Skeletal muscle cell (primary cell): ENCODE results near the gene METTL8.
"Not testable (repeated sequence)": the region's sequence is repeated elsewhere in the genome, so short reads cannot be mapped to it uniquely, and the experiment has no call there.

Experiments
- DNase-seq: peaks from one replicate; pipeline ENCODE4 v3.0.0-alpha.2; 2010; ENCODE audit warnings: low read depth
- H3K4me3 ChIP-seq: 2 replicates; pipeline ENCODE4 v1.5.1; 2011; ENCODE audit warnings: low read depth, mild to moderate bottlenecking, control low read depth, low read length, moderate library complexity

METTL8 gene

DNA sequence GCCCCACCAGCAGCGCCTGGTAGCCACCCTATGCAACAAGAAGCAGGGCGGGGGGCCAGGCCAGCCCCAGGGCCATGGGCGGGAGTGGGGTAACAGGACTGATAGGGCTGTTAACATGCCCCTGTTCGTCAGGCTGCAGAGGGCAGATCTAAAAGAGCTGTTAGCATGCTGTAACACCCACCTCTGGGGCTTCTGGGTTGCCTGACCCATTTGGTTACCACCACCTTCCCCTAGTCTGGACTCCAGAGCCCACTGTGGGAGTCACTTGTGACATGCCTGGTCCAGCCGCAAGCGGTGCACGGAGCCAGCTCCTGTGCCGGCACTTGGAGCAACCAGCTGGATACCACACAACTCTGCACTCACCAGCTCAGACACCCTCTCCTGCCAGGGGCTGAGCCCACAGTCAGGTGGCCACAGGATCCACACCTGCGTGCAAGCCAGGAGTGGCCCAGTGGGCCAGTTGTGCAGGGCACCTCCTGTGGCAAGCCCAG lies 2.1 kb downstream of the METTL8 start:
- H3K4me3 ChIP-seq: no peak overlapping the region
- no peak for DNase-seq

DNA sequence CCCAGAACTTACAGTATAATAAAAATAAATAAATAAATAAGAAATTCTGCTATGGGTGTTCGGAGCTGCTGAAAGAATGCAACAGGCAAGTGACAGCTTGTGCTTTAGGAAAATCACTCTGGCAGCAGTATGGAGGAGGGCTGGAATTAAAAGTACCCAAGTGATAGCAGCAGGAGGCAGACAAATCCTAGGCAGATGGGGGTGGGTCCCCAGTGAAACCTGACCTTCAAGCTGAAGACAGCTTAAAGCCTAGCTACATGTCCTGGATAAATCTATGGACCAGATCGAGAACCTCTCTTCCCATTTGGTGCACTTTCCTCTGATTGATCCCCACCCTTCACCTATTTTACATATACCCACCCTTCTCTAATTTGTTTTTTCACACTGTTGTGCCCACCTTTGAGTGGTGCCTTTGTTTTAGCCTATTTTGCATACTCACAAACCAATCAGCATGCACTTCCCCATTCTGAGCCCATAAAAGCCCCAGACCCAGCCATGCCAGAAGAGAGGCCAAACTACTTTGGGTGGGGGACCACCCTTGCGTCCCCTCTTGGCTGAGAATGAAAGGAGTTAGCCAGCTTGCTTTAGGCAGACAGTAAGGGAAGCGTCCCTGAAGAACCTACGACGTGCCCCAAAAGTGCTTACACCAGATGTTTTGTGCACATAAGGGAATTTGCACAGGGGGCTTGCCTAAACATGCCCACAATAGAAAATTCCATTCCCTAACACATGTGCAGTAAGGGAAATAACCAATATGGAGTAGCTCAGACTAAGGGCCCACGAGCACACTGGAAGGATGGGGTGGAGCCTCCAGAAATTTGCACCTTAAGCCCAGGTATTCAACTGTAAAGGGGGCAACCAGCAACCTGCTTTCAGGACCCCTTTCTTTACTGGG lies 3.0 kb downstream of the METTL8 start:
- DNase-seq: no peak

DNA sequence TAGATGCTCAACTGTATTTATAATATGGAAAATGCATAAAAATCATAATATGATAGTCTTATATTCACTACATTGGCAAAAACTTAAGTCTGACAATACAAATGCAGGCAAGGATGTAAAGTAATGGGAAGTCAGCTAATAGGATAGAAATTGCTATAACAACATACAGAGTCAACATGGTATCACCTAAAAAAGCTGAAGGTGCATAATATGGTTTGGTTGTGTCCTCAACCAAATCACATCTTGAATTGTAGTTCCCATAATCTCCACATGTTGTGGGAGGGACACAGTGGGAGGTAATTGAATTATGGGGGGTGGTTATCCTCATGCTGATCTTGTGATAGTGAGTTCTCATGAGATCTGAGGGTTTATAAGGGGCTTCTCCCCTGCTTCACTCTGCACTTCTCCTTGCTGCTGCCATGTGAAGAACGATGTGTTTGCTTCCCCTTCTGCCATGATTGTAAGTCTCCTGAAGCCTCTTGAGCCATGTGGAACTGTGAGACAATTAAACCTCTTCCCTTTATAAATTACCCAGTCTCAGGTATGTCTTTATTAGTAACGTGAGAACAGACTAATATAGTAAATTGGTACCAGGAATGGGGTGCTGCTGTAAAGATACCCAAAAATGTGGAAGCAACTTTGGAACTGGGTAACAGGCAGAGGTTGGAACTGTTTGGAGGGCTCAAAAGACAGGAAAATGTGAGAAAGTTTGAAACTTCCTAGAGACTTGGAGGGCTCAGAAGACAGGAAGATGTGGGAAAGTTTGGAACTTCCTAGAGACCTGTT lies 10.9 kb downstream of the METTL8 start:
- not testable (repeated sequence) for H3K4me3 ChIP-seq, DNase-seq

More for the DNA sequence above, 3.0 kb downstream of the METTL8 start:
- H3K4me3 ChIP-seq: no peak overlapping the region

DNA sequence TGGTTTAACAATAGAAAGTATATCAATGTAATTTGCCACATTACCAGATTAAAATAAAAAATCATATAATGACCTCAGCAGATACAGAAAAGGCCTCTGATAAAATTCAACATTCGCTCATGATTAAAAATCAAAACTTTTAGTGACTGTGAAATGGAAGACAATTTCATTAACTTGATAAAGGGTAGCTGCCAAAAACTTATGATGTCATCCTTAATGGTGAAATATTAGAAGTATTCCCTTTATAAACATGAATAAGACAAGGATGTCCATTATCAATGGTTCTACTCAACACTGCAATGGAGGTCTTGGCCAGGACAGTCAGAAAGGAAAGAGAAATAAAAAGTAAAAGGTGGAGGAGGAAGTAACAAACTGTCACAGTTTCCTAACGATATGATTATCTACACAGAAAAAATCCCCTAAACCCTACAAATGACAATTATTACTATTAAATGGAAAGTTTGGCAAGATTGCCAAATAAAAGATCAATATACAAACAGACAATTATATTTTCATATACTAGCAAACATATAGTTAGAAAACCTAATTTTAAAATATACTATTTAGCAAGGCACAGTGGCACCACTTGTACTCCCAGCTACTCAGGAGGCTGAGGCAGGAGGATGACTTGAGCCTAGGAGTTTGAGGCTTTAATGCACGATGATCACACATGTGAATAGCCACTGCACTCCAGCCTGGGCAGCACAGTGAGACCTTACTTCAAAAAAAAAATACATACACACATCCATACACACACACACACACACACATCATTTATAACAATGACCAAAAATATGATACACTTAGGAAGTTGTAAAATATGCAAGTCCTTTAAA lies 12.8 kb downstream of the METTL8 start:
- H3K4me3 ChIP-seq: no peak overlapping the region
- no peak for DNase-seq

DNA sequence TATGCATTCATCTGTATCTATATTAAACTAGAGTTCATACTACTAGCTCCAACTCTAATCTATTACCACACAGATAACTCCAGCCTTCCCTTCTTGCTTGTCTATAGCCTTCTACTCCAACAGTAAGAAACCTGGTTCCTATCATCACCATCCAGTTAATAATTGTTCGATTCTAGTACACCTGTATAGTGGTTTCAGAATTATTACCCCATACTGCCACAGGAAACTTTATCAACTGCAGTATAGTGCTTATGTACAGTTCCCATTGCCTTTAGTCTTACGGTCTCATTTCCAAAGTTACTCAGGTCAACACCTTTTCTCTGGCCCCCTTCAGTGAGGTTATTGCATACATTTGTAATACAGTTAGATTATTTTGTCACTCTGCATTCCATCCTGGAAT lies 14.5 kb downstream of the METTL8 start:
- no peak for DNase-seq
- H3K4me3 ChIP-seq: no peak overlapping the region

DNA sequence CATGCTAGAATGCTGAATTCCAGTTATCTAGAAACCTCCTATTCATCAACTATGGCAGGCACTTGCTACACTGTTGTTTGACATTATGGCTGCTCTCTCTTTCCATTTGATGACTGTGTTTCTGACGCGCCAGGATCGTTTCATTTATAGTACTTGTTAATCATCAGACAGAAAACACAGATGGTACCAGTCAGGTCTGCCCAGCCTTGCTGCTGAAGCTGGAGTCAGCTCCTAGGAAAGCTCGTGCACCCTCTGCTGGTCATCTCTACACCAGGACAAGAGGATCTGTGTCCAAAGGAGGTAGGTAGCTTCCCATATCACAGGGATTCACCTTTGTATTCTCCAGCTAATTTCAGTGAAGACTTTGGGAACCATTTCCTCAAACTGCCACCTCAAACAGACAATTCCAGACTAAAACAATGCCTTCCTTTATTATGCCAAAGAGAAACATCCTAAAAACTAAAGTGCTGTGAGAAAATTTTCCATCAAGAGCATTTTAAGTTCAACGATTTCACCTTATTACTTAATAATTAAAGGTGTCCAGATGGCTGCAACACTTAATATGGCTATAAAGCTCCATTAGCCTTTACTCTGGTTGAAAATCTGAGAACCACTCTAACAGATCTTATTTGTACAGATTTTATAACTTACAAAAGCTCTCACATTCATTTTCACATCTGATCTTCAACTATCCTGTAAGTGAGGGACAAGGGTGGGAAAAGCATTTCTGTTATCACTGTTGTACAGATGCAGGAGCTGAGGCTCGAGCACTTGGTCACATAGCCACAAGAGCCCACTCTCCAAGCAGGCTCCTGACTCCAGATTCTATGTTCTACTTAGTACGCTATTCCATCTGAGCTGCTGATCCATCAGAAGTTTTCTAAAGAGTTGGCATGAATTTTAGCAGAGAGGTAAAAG lies 17.5 kb downstream of the METTL8 start:
- H3K4me3 ChIP-seq: no peak overlapping the region
- DNase-seq: peak; percentile 81

GRCh38 chr2:171414645-171415044 lies 19.1 kb downstream of the METTL8 start:
- DNase-seq, H3K4me3 ChIP-seq: not testable (repeated sequence)

GRCh38 chr2:171412571-171413175 lies 21.1 kb downstream of the METTL8 start:
- no peak overlapping the region for H3K4me3 ChIP-seq
- DNase-seq: no peak

DNA sequence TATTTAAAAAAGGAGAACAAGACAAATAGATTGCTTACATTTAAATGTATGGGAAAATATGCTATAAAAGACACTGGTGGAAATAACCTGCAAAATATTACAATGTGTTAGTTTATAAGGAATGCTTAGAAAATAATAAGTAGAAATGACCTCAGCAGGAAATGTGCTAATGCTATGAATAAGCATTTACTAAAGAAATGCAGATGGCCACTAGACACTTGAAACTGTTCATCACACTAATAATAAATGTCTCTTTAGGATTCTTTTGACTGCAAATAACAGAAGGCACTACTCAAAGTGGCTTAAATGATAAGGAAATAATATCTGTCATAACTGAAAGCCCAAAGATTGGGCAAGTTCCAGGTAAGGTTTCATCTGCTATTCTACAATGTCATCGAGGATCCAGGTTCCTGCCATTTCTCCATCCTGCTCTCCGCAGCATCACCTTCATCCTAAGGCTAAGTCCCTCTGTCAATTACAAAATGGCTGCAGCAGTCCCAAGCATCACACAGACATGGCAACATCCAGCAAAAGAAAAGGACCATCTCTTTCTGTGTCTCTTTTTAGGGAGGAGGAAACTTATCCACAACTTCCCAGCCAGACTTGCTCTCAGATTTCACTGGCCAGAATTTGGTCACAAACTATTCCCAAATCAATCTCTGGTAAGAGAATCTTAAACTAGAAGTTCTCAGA lies 21.9 kb downstream of the METTL8 start:
- DNase-seq: no peak
- no peak overlapping the region for H3K4me3 ChIP-seq

DNA sequence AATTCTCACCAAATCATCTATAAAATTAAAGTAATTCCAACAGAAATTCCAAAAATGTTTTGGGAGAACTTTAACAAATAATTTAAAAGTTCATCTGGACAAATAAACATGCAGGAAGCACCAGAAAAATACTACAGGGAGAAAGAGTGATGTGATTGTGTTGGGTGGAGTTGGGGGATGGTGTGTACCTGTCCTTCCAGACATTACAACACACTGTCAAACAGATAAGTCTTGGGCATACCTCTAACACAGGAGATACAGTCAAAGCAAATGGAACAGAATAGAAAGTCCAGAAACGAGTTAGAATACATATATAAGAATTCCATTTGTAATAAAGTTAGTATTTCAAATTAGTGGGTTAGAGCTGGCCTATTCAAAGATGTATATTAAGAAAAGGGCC lies 22.6 kb downstream of the METTL8 start:
- H3K4me3 ChIP-seq: no peak overlapping the region
- no peak for DNase-seq

GRCh38 chr2:171410624-171411023 lies 23.2 kb downstream of the METTL8 start:
- DNase-seq: no peak
- no peak overlapping the region for H3K4me3 ChIP-seq

GRCh38 chr2:171410101-171410500 lies 23.7 kb downstream of the METTL8 start:
- H3K4me3 ChIP-seq: no peak overlapping the region
- no peak for DNase-seq

DNA sequence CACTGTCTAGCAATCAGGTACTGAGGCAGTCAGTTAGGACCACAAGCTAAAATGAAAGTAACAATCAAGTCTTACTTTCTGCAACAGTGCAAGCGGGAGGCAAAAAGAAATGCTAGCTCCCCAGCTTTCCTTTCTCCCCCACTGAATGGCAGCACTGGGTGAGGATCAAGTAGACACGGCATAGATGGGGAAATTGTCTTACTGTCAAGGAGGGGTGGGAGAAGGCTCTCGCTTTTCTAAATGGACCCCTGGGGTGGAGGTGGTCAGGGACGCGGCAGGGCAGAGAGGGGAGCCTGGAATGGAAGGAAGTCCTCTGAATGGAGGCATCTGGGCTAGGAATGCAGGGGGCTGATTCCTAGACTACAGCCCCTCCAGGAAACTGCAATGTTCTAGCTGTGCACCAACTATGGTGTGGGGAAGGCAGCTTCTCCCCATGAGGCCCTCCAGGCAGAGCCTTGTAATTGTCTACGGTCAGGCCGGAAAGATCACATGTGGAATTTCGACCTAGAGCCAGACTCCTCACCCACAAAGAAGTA lies 24.3 kb downstream of the METTL8 start:
- H3K4me3 ChIP-seq: no peak overlapping the region

GRCh38 chr2:171407676-171408044 lies 26.1 kb downstream of the METTL8 start:
- DNase-seq: no peak
- no peak overlapping the region for H3K4me3 ChIP-seq

More for the DNA sequence above, 24.3 kb downstream of the METTL8 start:
- DNase-seq: no peak

- no peak for DNase-seq
- no peak overlapping the region for H3K4me3 ChIP-seq
Measured at GRCh38 chr2:171407030-171407675, 26.6 kb downstream of the METTL8 start.

GRCh38 chr2:171406044-171406443 lies 27.7 kb downstream of the METTL8 start:
- H3K4me3 ChIP-seq: no peak overlapping the region
- DNase-seq: no peak

GRCh38 chr2:171405546-171405945 lies 28.2 kb downstream of the METTL8 start:
- DNase-seq: no peak
- H3K4me3 ChIP-seq: no peak overlapping the region
